Measurements from ENCODE around the gene JUN. TPM values are rescaled to one million over a fixed set of nuclear protein-coding genes. Genes with fewer than 3 reads are reported as not detected.

Gene JUN
- total RNA-seq, 1 experiment from 2014 or later, result 14.2 TPM

GRCh38 chr1:58779059-58779754 is 4.6 kb downstream of the JUN start:
- Mint-ChIP-seq H3K27ac (no peak overlapping the region), H3K4me3 (no peak overlapping the region)

More at GRCh38 chr1:58779059-58779754, 4.6 kb downstream of the JUN start:
- no peak overlapping the region for H3K27ac ChIP-seq (ENCODE audit: insufficient read length, low read depth, low read length)
- H3K36me3 Mint-ChIP-seq (ENCODE audit: insufficient read depth in 1 of 3, low read depth in 3 of 3), result peaks cover 0 to 9% (median 6%) of the 10 kb centered on the region in 3 experiments; a peak in 4 of 7 replicates
- no peak overlapping the region for H3K56ac ChIP-seq (ENCODE audit: insufficient read length, low read depth, low read length)
- no peak overlapping the region for H2BK20ac ChIP-seq (ENCODE audit: low read depth, low read length, poor library complexity, severe bottlenecking)
- H3T11ph ChIP-seq (ENCODE audit: low read length), result no peak overlapping the region
- no peak overlapping the region for H2BK12ac ChIP-seq (ENCODE audit: insufficient read length, low read depth, low read length)
- H3K9ac ChIP-seq (ENCODE audit: extremely low read depth, insufficient read length, low read length), result no peak overlapping the region
- H3K4ac ChIP-seq (ENCODE audit: low read depth, low read length), result no peak overlapping the region
- TF ChIP-seq CTCF (conservative IDR thresholded peaks at IDR 0.05), result no peak
- peaks cover 4 to 7% of the 10 kb centered on the region in 2 experiments; a peak in 2 of 5 replicates for H3K9me3 Mint-ChIP-seq
- no peak overlapping the region for H2BK5ac ChIP-seq (ENCODE audit: insufficient read length, low read length)
- peaks cover 20% of the 10 kb centered on the region for H3K23me2 ChIP-seq (ENCODE audit: insufficient read length, low read depth, low read length, poor library complexity, severe bottlenecking)
- no CpG with 5 or more reads among the region's 2 CpGs for WGBS (ENCODE audit: extremely low coverage, insufficient read length, low lambda C conversion rate)
- H3K27me3 ChIP-seq (ENCODE audit: insufficient read depth, low read length), result peaks cover 12% of the 10 kb centered on the region; the same call in 1 of the 2 replicates
- peaks cover 28% of the 10 kb centered on the region for H3K27me3 Mint-ChIP-seq (ENCODE audit: low read depth)
- no peak for DNase-seq
- no peak overlapping the region for H2BK120ac ChIP-seq (ENCODE audit: low read depth, low read length, poor library complexity, severe bottlenecking)
- H3K4me1 Mint-ChIP-seq, result peaks cover 12 to 23% of the 10 kb centered on the region in 2 experiments
- no peaks in the 10 kb centered on the region for H4K20me1 ChIP-seq (ENCODE audit: control insufficient read depth, insufficient read depth, insufficient read length)
- H3K23ac ChIP-seq (ENCODE audit: insufficient read length, low read depth, low read length), result no peak overlapping the region
- no peak overlapping the region for H4K8ac ChIP-seq (replicated peaks; ENCODE audit: insufficient read length, low read depth, low read length)
- no peak overlapping the region for H3K14ac ChIP-seq (ENCODE audit: insufficient read depth, low read length)
- H3K18ac ChIP-seq (ENCODE audit: insufficient read length, low read depth, low read length), result no peak overlapping the region
- H2AK5ac ChIP-seq (ENCODE audit: insufficient read length, low read length), result no peak overlapping the region
- H2AFZ ChIP-seq (ENCODE audit: low read length), result no peak overlapping the region
- no peaks in the 10 kb centered on the region for H3K9me3 ChIP-seq (ENCODE audit: control insufficient read depth, low read depth, low read length)
- H4K91ac ChIP-seq (ENCODE audit: insufficient read length, low read depth, low read length), result no peak overlapping the region
- H4K5ac ChIP-seq (ENCODE audit: insufficient read length, low read depth, low read length), result no peak overlapping the region
- H3K4me2 ChIP-seq (ENCODE audit: insufficient read depth, insufficient read length, low read length), result no peak overlapping the region
- no peak overlapping the region for H2BK15ac ChIP-seq (ENCODE audit: low read depth, low read length)
- no peaks in the 10 kb centered on the region for H3K79me1 ChIP-seq (ENCODE audit: insufficient read depth, low read depth, low read length, poor library complexity, severe bottlenecking)
- H3K4me1 ChIP-seq (ENCODE audit: insufficient read depth, low read length), result peaks cover 2% of the 10 kb centered on the region; the same call in 1 of the 2 replicates
- no peaks in the 10 kb centered on the region; the same call in 1 of the 2 replicates for H3K79me2 ChIP-seq (ENCODE audit: insufficient read depth, low read length)

All from H9 (cell line).